ENCODE results near the gene POLR2E.

POLR2E gene

DNA sequence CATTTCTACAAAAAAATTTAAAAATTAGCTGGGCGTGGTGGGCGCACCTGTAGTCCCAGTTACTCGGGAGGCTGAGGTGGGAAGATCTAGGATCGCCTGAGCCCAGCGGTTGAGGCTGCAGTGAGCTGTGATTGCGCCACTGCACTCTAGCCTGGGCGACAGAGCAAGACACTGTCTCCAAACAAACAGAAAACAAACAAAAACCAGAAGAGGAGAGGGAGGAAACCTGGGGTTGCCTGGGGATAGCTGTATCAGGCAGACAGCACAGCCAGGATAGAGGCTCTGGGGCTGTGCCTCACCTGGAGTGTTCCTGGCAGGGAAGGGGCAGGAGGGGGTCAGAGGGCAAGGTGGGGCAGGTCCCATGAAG lies 2.6 kb upstream of the POLR2E start:
- DNase-seq (ENCODE audit: insufficient read length, low spot score), result no peak
- TF ChIP-seq, protein P1, sequence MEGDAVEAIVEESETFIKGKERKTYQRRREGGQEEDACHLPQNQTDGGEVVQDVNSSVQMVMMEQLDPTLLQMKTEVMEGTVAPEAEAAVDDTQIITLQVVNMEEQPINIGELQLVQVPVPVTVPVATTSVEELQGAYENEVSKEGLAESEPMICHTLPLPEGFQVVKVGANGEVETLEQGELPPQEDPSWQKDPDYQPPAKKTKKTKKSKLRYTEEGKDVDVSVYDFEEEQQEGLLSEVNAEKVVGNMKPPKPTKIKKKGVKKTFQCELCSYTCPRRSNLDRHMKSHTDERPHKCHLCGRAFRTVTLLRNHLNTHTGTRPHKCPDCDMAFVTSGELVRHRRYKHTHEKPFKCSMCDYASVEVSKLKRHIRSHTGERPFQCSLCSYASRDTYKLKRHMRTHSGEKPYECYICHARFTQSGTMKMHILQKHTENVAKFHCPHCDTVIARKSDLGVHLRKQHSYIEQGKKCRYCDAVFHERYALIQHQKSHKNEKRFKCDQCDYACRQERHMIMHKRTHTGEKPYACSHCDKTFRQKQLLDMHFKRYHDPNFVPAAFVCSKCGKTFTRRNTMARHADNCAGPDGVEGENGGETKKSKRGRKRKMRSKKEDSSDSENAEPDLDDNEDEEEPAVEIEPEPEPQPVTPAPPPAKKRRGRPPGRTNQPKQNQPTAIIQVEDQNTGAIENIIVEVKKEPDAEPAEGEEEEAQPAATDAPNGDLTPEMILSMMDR (IDR thresholded peaks at IDR 0.05; ENCODE audit: insufficient read depth, missing control alignments), result no peak

DNA sequence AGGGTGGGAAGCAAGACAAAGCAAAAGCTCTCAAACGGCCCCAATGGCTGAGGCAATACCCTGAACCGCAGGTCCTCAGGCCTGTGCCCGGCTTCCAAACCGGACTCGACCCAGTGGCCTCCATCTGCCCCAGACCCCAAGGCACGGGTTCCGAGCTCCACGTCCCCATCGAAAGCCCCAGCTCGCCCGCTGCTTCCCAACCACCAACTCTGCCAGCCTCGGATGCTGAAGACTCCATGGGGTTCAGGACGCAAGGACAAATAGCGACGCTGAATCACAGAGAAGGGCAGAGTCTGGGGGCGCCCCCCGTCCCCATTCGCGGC lies 559 bp downstream of the POLR2E start:
- DNase-seq (ENCODE audit: insufficient read length, low spot score) (no peak), FAIRE-seq (no peak)
- TF ChIP-seq, protein P1 (IDR thresholded peaks at IDR 0.05; ENCODE audit: insufficient read depth, missing control alignments), result no peak

More for the DNA sequence above, 2.6 kb upstream of the POLR2E start:
- no peak for FAIRE-seq

DNA sequence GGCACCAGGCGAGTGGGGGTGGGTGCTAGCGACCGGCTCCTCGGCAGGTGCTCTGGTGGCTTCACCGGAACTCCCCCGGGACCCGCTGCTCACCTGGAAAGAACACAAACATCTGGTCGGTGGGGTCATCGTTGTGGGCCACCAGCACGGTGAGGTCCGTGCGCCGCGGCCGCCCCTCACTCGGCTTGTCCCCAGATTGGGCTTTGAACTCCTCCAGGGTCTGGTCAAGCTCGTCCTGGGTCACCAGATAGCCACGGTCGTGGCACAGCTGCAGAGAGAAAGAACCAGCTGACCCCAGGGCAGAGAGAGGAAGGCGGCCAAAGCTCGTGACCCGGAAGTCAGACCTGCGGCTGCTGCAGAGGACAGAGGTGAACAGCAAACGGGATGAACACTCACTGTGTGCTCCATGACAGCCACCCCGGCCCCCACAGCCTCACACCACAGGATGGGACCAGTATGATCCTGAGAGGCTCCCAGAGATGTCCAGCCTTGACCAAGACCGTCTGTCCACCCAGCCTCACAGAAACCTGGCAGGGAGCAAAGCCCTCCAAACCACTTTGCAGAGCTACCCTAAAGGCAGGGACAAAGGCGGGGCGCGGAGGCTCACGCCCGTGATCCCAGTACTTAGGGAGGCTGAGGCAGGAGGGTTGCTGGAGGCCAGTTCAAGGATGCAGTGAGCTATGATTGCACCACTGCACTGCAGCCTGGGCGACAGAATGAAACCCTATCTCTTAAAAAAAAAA lies 1.2 kb downstream of the POLR2E start:
- DNase-seq (ENCODE audit: insufficient read length, low spot score) (no peak), FAIRE-seq (no peak)
- TF ChIP-seq, protein P1 (IDR thresholded peaks at IDR 0.05; ENCODE audit: insufficient read depth, missing control alignments), result no peak

DNA sequence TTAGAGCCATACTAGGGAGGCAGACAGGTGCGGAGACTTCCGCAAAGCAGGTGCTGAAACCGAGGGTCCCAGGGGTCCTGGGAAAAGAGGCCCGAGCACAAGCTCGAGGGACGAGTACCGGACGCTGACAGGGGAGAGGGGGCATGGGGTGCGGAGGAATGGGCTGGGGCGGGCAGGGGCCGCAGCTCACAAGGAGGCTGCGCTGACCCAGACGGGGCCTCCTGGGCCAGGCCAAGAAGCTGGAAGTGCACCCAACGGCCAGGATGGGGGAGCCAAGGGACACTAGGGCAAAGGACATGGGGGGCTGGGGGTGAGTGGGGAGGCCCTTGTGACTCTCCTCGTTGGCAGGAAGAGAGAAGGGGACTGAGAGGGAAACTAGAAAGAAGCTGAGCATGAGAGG lies 1.8 kb downstream of the POLR2E start:
- no peak for FAIRE-seq
- TF ChIP-seq, protein P1 (IDR thresholded peaks at IDR 0.05; ENCODE audit: insufficient read depth, missing control alignments), result no peak
- no peak for DNase-seq (ENCODE audit: insufficient read length, low spot score)

DNA sequence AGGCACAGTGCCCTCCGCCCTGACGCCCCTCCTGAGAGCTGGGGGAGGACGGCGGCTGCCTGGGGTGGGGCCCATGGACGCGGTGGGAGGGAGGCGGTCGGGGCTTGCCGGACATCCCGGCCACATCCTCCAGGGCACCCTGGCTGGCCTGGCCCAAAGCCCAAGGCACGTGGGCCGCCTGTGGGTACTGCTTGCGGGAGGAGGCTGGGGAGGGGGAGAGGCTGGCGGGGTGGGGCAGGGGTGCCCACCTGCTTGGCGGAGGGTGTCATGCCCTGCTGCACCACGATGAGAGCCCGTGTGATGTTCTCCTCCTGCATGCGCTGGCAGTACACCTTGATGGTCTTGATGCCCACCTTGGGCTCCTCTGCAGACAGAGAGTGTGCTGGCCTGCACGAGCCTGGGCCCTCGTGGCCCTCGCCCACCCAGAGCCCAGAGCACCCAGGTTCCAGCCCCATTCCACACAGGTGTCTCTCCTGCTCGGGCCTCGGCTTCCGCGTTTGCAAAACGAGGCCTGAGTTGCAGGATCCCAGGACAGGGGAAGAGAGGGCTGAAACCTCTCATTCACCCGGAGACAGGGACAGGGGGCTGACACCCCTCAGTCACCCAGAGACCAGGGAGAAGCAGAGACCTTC lies 3.5 kb downstream of the POLR2E start:
- no peak for DNase-seq (ENCODE audit: insufficient read length, low spot score)
- TF ChIP-seq, protein P1 (IDR thresholded peaks at IDR 0.05; ENCODE audit: insufficient read depth, missing control alignments), result no peak
- FAIRE-seq, result no peak

DNA sequence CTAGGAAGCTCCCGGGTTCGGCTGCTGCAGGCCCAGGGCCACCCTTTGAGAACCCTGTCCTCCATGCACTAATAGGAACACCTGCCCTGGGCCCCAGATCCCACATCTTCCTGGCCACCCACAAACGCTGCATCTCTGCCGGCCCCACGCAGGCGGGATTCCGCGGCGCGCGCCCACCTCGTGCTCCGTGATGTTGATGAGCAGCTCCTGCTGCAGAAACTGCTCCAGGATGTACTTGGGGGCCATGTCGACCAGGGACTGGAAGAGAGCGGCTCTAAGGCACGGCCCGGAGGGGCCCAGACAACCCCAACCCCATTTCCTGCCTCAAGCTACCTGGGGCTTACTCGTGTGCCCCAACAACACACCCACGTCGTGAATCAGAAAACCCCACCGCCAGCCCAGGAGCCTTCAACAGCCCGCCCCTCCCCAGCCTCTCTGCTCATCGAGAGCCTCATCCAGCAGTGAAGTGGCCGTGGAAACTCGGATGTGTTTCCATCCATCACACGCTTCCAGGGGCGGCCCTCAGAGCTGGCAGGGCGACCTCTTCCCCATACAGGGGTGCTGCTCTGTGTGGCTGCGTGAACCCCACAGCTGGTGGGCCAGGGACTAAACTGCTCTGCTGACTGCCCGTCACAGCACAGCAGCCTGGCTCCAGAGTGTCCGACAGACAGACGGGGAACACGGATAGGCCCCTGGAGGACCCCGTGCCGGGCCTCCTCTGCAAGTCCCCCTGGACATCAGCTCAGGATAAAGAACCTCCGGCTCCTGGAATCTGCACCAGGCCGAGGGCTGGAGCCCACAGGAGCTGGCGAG lies 4.2 kb downstream of the POLR2E start:
- FAIRE-seq (no peak), DNase-seq (ENCODE audit: insufficient read length, low spot score) (no peak)
- TF ChIP-seq, protein P1 (IDR thresholded peaks at IDR 0.05; ENCODE audit: insufficient read depth, missing control alignments), result no peak
